A673 (cell line): ENCODE data around the gene IFNL2.

Source experiments
- CTCF ChIP-seq: fragments of 300-800, 200-600 bp; sonication (generic); conservative IDR thresholded peaks from 2 replicates; pipeline ENCODE4 v1.5.1; 2017; ENCODE audit warnings: low read depth, mild to moderate bottlenecking, antibody characterized with exemption, low read length, moderate library complexity, mixed read lengths
- EZH2 ChIP-seq: fragments of 200-600 bp; sonication (generic); IDR thresholded peaks from 2 replicates; pipeline ENCODE4 v1.6.1; 2017; ENCODE audit warnings: borderline replicate concordance, low read depth, mild to moderate bottlenecking, mixed read lengths, antibody characterized with exemption, low read length; ENCODE audit not compliant: poor library complexity, severe bottlenecking

GRCh38 chr19:39282021-39282420 lies 13.8 kb downstream of the IFNL2 start:
- no peak for TF ChIP-seq EZH2
- TF ChIP-seq CTCF, result no peak
